T-helper 2 cell (primary cell): Measurements from ENCODE around the gene TMIE.
"Not testable (repeated sequence)": the region's sequence is repeated elsewhere in the genome, so short reads cannot be mapped to it uniquely, and the experiment has no call there.

Experiments used
- DNase-seq, 5 experiments: peaks; one replicate each; pipeline versions ENCODE4 v3.0.0 to v3.0.0-alpha.2; 2012 to 2022

The TMIE gene

DNA sequence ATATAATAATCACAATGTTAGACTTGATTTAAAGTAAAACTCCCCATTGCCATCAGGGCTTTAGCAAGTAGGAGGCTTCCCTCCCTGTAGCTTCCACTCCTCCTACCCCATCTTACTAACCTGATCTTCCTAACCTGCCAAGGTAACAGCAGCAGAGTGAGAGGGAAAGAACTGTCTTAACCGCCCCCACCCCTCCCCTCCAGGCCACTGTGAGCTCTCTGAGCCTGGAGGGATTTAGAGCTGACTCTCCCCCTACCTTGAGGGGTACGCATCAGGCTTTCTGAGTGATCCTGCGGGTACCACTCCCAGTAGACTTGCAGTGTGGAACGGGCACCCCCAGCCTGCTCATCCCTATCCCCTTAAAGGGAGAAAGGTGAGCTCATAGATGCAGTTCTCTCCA lies 27.8 kb downstream of the TMIE start:
- no peak for DNase-seq

GRCh38 chr3:46730819-46731218 lies 29.6 kb downstream of the TMIE start:
- DNase-seq = no peak

DNA sequence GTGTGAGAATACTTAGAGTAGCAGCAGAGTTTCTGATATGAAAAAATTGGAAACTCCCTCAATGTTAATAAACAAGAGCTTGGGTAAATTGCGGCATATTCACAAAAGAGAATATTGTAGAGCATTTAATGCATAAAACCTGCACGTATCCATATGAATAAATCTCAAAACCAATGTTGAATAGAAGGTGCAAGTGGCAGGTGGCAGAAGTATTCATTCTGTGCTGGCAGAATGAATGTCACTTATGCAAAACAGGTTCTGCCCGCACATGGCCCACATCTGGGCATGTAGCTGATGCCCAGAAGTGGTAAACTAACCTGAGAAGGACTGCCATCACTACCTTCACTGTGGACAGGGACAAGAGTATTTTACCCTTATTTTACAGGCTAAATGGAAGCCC lies 30.6 kb downstream of the TMIE start:
- no peak for DNase-seq

DNA sequence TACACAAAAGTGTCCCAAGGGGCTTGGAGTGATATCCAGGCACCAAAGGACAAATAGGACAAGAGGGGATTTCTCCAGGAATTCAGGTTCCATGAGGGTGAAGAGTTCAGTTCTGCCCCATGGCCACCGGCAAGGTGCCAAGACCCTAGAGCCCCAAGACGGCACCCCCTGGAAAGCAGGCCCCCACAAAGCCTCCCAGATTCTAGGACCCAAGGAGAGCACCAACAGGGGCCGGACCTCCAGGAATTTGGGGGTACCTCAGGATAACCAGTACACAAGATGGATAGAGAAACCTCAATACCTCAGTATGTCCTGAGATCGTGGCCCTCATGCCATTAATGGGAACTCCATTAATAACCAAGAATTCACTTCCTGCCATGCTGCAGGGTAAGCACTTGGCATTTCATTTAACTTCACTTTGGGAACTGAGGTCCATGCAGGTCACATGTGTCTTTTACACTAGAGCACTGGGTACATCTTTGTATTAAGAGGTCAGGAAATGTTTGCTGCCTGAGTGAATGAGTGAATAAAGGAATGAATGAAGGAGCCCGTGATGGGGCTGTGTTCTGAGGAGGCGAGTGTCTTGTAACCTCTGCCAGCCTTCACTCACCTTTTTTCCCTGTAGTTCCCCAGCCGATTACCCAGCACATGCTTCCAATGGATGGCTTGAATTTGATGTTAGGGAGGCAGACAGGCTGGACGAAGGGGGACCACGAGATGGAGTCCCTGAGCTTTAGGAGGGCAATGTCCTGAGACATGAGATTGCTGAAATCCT lies 32.0 kb downstream of the TMIE start:
- DNase-seq = no peak

DNA sequence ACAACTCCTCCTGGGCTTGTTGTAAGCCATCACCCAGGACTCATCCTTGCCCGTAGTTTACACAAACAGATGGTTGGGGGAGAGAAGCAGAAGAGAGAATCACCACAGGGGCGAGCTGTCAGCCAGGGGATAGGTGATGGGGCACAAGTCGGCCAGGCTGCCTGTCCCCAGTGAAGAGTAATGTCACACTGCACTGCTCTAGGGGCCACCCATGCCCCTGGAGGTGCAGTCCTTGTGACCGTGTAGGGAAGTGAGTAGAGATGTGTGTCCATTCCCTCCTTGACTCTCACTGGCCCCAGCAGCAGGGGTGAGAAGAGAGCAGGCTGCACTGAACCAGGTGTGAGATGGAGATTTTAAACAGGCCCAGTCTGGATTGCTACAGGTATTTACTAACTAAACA lies 33.6 kb downstream of the TMIE start:
- no peak for DNase-seq

DNA sequence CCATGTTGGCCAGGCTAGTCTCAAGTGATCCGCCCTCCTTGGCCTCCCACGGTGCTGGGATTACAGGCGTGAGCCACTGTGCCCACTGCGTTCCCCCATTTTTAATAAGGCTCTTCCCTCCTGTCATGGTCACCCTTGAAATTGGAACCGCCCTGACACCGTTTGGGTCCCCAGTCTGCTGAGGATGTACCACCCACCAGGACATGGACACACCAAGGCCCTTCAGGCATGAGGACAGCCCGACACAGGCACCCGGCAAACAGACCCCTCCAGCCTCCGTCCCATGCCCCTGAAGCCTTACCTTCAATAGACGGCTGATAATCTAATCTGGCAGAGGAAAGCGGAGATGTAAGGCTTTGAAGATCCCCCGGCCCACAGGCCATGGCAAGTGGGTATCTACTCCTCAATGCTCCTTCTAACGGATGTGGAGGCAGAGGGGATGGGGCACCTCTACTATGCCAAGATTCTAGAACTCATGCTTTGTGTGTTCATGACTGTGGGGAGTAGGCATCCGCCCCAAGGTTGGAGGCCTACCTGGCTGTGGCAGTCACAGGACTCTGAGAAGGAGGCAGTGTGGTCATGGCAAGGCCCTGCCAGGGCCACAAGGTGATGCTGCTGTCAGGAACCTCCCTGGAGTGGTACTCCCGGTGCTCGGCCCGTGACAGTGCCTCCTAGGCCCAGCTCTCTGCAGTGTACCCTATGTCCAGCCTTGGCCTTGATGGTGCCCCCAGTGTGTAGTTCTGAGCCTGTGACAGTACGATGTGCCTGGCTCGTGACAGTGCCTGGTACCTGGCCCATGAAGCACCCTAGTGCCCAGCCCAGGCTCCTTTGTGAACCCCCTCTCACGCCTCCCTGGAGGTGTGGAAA lies 35.0 kb downstream of the TMIE start:
- no peak for DNase-seq

DNA sequence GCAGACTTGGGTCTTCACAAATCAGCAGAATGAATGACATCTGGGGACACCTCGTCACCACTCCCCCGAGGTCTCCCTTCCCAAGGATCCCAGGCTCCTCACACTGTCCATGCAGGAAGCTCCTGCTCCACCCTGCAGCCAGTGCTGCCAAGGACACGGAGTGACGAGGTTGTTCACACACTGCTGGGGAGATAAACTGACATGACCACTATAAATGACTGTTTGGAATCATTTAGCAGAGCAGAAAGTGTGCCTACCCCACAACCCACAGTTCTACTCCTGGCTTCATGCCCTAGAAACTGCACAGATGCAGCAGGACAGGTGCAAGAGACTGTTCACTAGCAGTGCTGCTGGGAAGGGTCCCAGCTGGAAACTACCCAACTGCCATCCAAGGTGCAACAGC lies 36.1 kb downstream of the TMIE start:
- DNase-seq = no peak

- DNase-seq = not testable (repeated sequence)
Measured at GRCh38 chr3:46739565-46739964, 38.4 kb downstream of the TMIE start.

GRCh38 chr3:46742992-46743585 lies 41.9 kb downstream of the TMIE start:
- no peak for DNase-seq

- no peak for DNase-seq
Measured at GRCh38 chr3:46746711-46747110, 45.5 kb downstream of the TMIE start.

DNA sequence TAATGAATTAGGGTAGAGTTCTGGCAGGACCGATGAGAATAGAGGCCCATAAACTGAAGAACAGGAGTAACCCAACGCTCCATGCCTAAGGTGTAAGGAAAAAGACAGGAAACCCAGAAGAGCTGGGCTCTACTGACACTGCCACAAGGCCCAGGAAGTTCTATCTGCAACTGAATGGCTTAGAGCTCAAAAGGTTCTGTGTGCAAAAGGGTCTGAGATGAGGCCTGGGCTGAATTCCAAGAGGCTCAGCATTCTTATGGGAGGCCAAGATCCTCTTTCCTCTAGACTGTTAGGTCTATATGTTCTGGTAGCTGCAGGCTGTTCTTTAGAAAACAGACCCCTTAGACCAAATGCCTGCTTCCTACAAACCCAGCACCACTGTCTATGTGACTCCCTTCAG lies 47.0 kb downstream of the TMIE start:
- DNase-seq = no peak

- no peak for DNase-seq
Measured at GRCh38 chr3:46749129-46749528, 47.9 kb downstream of the TMIE start.

DNA sequence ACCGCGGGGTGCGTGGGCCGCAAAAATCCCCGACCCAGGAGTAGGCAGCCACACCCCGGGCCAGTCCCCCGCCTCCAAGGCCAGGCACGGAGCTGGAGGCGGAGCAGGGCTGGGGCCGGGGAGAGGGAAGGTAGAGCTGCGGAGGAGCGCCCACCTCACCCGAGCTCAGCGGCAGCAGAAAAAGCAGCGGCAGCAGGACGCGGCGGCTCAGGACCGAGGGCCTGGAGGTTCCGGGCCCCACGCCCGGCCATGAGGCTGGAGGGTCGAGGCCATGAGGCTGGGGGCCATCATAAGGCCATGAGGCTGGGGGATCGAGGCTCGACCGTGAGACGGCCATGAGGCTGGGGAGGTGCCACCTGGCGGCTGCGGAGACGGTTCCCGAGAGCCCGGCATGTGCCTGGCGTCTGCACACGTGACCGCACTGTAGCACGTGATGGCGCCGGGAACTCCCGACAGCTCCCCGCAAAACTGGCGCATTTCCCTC lies 49.4 kb downstream of the TMIE start:
- DNase-seq = no peak

GRCh38 chr3:46753127-46753526 lies 51.9 kb downstream of the TMIE start:
- DNase-seq = not testable (repeated sequence)

DNA sequence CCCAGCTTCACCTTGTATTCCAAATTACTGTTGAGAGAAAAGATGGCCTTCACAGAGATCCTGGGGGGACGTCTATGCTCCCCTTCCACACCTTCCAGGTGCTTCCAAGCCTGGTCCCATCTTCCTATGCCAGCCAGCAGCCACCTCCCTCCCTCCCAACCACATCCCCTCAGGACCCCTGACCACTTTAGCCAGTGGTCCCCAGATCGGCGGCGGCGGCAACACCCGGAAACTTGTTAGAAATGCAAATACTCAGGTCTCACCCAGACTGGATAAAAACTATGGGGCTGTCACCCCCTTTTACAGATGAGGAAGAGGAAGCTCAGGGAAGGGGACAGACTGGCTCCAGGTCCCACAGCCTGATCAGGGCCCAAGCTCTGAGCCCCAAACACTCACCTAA lies 54.5 kb downstream of the TMIE start:
- no peak for DNase-seq

DNA sequence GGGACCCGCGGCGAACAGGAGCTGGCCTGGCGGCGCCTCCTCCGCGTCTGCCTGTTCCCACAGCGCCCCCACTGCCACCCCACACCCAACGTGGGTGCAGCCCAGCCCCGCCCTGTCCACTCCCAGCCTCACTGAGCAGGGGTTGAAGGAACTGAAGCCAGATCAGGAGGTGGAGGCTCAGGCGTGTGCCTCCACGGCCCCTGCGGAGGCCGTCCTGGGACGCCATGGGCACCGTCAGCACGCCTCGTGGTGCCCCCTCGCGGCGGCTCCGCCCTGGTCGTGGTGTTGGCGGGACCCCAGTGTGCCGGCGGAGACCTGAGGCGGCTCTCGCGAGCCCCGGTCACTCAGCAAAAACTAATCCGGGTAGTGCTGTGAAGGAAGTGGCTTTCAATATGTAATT lies 55.5 kb downstream of the TMIE start:
- DNase-seq = no peak

GRCh38 chr3:46759239-46760167 lies 58.3 kb downstream of the TMIE start:
- no peak for DNase-seq
